ENCODE results near the gene SLC25A34. TPM values are rescaled to one million over a fixed set of nuclear protein-coding genes. Genes with fewer than 3 reads are reported as not detected.

SLC25A34 gene
- total RNA-seq, 2 experiments from 2014 or later: 0.56 to 0.81 TPM

GRCh38 chr1:15734901-15735300 lies 1.2 kb upstream of the SLC25A34 start:
- CTCF ChIA-PET: interaction anchor here (0.7 kb wide), 1 partner anchor 269 kb away, joined by 4 read pairs; the partner anchor contains the start of gene SRARP
- POLR2A ChIA-PET: no interaction called here
- TF ChIP-seq, protein P1, sequence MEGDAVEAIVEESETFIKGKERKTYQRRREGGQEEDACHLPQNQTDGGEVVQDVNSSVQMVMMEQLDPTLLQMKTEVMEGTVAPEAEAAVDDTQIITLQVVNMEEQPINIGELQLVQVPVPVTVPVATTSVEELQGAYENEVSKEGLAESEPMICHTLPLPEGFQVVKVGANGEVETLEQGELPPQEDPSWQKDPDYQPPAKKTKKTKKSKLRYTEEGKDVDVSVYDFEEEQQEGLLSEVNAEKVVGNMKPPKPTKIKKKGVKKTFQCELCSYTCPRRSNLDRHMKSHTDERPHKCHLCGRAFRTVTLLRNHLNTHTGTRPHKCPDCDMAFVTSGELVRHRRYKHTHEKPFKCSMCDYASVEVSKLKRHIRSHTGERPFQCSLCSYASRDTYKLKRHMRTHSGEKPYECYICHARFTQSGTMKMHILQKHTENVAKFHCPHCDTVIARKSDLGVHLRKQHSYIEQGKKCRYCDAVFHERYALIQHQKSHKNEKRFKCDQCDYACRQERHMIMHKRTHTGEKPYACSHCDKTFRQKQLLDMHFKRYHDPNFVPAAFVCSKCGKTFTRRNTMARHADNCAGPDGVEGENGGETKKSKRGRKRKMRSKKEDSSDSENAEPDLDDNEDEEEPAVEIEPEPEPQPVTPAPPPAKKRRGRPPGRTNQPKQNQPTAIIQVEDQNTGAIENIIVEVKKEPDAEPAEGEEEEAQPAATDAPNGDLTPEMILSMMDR (IDR thresholded peaks at IDR 0.05): no peak

DNA sequence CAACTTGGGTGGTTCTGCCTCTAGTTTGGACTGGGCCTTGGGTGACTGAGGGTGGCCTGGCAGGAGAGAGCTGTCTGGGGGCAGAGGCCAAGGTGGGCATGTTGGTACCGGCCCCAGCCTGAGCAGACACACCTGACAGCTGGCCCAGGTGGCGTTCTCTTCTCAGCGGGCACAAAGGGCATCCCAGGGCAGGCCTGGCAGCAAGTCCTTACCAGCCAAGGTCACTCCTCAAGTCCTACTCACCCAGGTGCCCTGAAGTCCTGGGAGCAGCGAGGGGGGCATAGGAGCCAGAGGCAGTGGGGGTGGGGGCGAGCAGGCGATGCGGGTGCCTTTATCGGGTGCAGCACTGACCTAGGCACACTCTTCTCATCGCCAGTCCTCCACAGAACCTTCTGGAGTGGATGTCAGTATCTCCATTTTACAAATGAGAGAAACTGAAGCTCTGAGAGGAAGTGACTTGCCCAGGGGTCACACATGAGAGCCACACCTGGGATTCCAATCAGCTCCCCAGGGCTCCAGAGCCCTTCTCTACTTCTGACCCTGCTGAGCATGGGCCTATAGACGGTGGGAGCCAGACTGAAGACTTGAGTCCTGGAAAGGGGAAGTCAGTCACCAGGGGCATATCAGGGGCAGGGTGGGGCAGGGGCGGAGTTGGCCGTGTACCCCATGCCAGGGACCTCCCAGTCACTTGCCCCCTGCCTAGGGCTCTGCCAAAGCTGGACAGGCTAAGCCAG lies 587 bp upstream of the SLC25A34 start:
- no peak overlapping the region for H3K4me3 Mint-ChIP-seq
- ChIA-PET CTCF (interaction anchor here (0.7 to 1.0 kb wide), 2 partner anchors 203 to 269 kb away, joined by 3 to 4 read pairs; partner anchors contain the start of gene SRARP), POLR2A (no interaction called here)
- TF ChIP-seq, protein P1 (IDR thresholded peaks at IDR 0.05): no peak
- no peaks in the 10 kb centered on the region for H3K4me1 Mint-ChIP-seq (ENCODE audit: low read depth)
- H3K9me3 Mint-ChIP-seq: no peaks in the 10 kb centered on the region
- DNase-seq: no peak
- H3K27ac Mint-ChIP-seq: no peak overlapping the region
- no peak for ATAC-seq
- intact Hi-C loops (cut with micrococcal nuclease): no loop called here
- peaks cover 4% of the 10 kb centered on the region for H3K36me3 Mint-ChIP-seq (ENCODE audit: low read depth)
- no peaks in the 10 kb centered on the region for H3K27me3 Mint-ChIP-seq

More at GRCh38 chr1:15734901-15735300, 1.2 kb upstream of the SLC25A34 start:
- intact Hi-C loops (cut with micrococcal nuclease): no loop called here
- Mint-ChIP-seq H3K9me3 (no peaks in the 10 kb centered on the region), H3K27me3 (no peaks in the 10 kb centered on the region), H3K27ac (no peak overlapping the region), H3K4me3 (no peak overlapping the region), H3K4me1 (ENCODE audit: low read depth) (no peaks in the 10 kb centered on the region), H3K36me3 (ENCODE audit: low read depth) (peaks cover 4% of the 10 kb centered on the region)
- ATAC-seq (no peak), DNase-seq (no peak)

DNA sequence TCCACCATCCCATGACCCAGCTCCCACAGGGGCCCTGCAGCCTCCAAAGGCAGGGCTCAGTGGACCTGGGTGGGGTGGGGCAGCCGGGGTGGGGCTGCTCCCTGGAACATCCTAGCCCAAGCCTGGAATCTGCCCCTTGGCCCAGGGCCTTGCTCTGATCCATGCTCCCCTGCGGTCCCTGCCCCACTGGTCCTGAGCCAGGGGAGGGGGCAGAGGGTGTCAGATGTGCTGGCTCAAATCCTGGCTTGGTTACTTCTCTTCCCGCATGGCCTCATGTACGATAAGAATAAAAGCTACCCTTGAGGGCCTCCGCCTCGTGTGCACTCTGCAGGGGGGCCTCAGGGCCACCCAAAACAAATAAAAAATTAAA lies 819 bp downstream of the SLC25A34 start:
- H3K27ac Mint-ChIP-seq: no peak overlapping the region
- H3K4me1 Mint-ChIP-seq (ENCODE audit: low read depth): peaks cover 6% of the 10 kb centered on the region
- H3K36me3 Mint-ChIP-seq (ENCODE audit: low read depth): peaks cover 2% of the 10 kb centered on the region
- no peaks in the 10 kb centered on the region for H3K9me3 Mint-ChIP-seq
- no peak for DNase-seq
- no peaks in the 10 kb centered on the region for H3K27me3 Mint-ChIP-seq
- ChIA-PET CTCF (no interaction called here), POLR2A (interaction anchor here (0.8 kb wide), 1 partner anchor 19 kb away, joined by 3 read pairs; no protein-coding TSS in a partner anchor)
- TF ChIP-seq, protein P1 (IDR thresholded peaks at IDR 0.05): no peak
- H3K4me3 Mint-ChIP-seq: no peak overlapping the region
- no peak for ATAC-seq
- intact Hi-C loops (cut with micrococcal nuclease): no loop called here

- ATAC-seq (no peak), DNase-seq (no peak)
- Mint-ChIP-seq H3K36me3 (ENCODE audit: low read depth) (no peaks in the 10 kb centered on the region), H3K4me3 (no peak overlapping the region), H3K4me1 (ENCODE audit: low read depth) (peaks cover 6% of the 10 kb centered on the region), H3K27ac (no peak overlapping the region), H3K27me3 (no peaks in the 10 kb centered on the region), H3K9me3 (no peaks in the 10 kb centered on the region)
- ChIA-PET POLR2A (interaction anchor here (0.8 kb wide), 1 partner anchor 20 kb away, joined by 3 read pairs; no protein-coding TSS in a partner anchor), CTCF (interaction anchor here (0.7 kb wide), 1 partner anchor 54 kb away, joined by 3 read pairs; no protein-coding TSS in a partner anchor)
- TF ChIP-seq, protein P1 (IDR thresholded peaks at IDR 0.05): no peak
- intact Hi-C loops (cut with micrococcal nuclease): no loop called here
Measured at GRCh38 chr1:15737324-15738319, 1.6 kb downstream of the SLC25A34 start.
